ENCODE results near the gene SEMA3D.

DNA sequence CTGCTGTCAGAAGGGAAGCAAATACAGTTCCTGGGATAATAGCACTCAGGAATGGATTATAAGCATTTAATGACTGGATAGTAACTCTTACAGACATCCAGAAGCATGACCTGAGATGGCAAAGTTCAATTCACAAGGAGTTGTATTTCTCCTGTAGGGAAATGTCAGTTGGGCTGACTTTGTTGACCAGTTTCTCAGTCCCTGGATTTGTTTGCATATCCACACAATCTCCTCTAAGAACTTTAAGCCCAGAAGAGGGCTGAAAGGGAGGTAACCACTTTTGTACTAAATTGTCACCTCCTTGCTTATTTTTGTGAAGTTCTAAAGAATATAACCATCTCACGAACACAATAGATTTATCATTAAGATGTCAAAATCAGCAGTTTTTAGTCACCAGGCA is 140.3 kb downstream of the SEMA3D start:
- TF ChIP-seq, protein P1, sequence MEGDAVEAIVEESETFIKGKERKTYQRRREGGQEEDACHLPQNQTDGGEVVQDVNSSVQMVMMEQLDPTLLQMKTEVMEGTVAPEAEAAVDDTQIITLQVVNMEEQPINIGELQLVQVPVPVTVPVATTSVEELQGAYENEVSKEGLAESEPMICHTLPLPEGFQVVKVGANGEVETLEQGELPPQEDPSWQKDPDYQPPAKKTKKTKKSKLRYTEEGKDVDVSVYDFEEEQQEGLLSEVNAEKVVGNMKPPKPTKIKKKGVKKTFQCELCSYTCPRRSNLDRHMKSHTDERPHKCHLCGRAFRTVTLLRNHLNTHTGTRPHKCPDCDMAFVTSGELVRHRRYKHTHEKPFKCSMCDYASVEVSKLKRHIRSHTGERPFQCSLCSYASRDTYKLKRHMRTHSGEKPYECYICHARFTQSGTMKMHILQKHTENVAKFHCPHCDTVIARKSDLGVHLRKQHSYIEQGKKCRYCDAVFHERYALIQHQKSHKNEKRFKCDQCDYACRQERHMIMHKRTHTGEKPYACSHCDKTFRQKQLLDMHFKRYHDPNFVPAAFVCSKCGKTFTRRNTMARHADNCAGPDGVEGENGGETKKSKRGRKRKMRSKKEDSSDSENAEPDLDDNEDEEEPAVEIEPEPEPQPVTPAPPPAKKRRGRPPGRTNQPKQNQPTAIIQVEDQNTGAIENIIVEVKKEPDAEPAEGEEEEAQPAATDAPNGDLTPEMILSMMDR (IDR thresholded peaks at IDR 0.05; ENCODE audit: low read depth, low read length), result no peak
- TF ChIP-seq EZH2phosphoT487 (IDR thresholded peaks at IDR 0.05; ENCODE audit: low read depth), result no peak
